H1 (cell line): ENCODE data around the gene MFAP1. TPM values are rescaled to one million over a fixed set of nuclear protein-coding genes. Genes with fewer than 3 reads are reported as not detected.

Source experiments
- CTCF ChIA-PET: fragments of 300-600 bp; sonication (Branson Sonifier 250); formaldehyde crosslinking; loops from one replicate; lab custom pipeline; 2021; ENCODE audit not compliant: partially characterized antibody; lab: Charles Lee
- POLR2A ChIA-PET: fragments of 300-600 bp; sonication (Branson Sonifier 250); formaldehyde crosslinking; loops from one replicate; lab custom pipeline; 2021; ENCODE audit warnings: inconsistent platforms; ENCODE audit not compliant: partially characterized antibody; lab: Charles Lee
- DNase-seq, 2 experiments: peaks; one replicate each; pipeline versions ENCODE4 v3.0.0 to v3.0.0-alpha.2; 2010 to 2022; ENCODE audit warnings: low spot score in 2 of 2, low read depth in 1 of 2, mixed read lengths in 1 of 2
- FAIRE-seq: peaks from 2 replicates; lab custom pipeline; 2011; peaks lifted over from hg19 to GRCh38; lab: Jason Lieb, UNC
- H2AFZ ChIP-seq: 2 replicates; pipeline ENCODE4 v1.8.1; 2012; ENCODE audit warnings: low read length, inconsistent platforms
- H2AK5ac ChIP-seq: 2 replicates; pipeline ENCODE4 v1.6.1; 2013; ENCODE audit warnings: low read depth, low read length
- H2BK120ac ChIP-seq: replicated peaks from 2 replicates; pipeline ENCODE3; 2013; ENCODE audit warnings: low read depth, low read length, inconsistent platforms
- H2BK12ac ChIP-seq: 2 replicates; pipeline ENCODE4 v1.6.1; 2013; ENCODE audit warnings: low read depth, low read length
- H2BK15ac ChIP-seq: 2 replicates; pipeline ENCODE4 v1.6.1; 2013; ENCODE audit warnings: low read length
- H2BK20ac ChIP-seq: 2 replicates; pipeline ENCODE4 v1.6.1; 2013; ENCODE audit warnings: low read length
- H2BK5ac ChIP-seq: 2 replicates; pipeline ENCODE4 v1.6.1; 2013; ENCODE audit warnings: low read depth, low read length
- H3K14ac ChIP-seq: 2 replicates; pipeline ENCODE4 v1.6.1; 2013; ENCODE audit warnings: inconsistent platforms; ENCODE audit not compliant: insufficient read length
- H3K18ac ChIP-seq: 2 replicates; pipeline ENCODE4 v1.6.1; 2013; ENCODE audit warnings: low read length; ENCODE audit errors: extremely low read depth
- H3K23ac ChIP-seq: 2 replicates; pipeline ENCODE4 v1.6.1; 2013; ENCODE audit warnings: inconsistent platforms; ENCODE audit not compliant: insufficient read length
- H3K23me2 ChIP-seq: 2 replicates; pipeline ENCODE4 v1.6.1; 2013; ENCODE audit warnings: low read depth, low read length
- H3K27ac ChIP-seq: 2 replicates; pipeline ENCODE4 v1.6.1; 2011; ENCODE audit warnings: low read depth, low read length, inconsistent platforms
- H3K27me3 ChIP-seq, 4 experiments: replicated peaks in 1 of 4; 1 replicate in 1 of 4; 2 replicates in 3 of 4; pipeline versions ENCODE4 v1.6.1 to v1.8.1; 2011 to 2013; ENCODE audit warnings: low read length in 3 of 4, mild to moderate bottlenecking in 3 of 4, inconsistent platforms in 2 of 4, mixed read lengths in 2 of 4, moderate library complexity in 1 of 4; ENCODE audit not compliant: control insufficient read depth in 3 of 4, insufficient read depth in 3 of 4; ENCODE audit errors: extremely low read depth in 1 of 4
- H3K36me3 ChIP-seq, 4 experiments: 2 replicates each; pipeline versions ENCODE4 v1.6.1 to v1.8.1; 2011 to 2013; ENCODE audit warnings: mild to moderate bottlenecking in 4 of 4, low read length in 3 of 4, moderate library complexity in 2 of 4, control low read depth in 1 of 4, inconsistent platforms in 1 of 4; ENCODE audit not compliant: insufficient read depth in 4 of 4, control insufficient read depth in 2 of 4
- H3K4ac ChIP-seq: replicated peaks from 2 replicates; pipeline ENCODE3; 2013; ENCODE audit warnings: low read length, low read depth, mixed read lengths, inconsistent platforms; ENCODE audit not compliant: insufficient read length
- H3K4me1 ChIP-seq, 4 experiments: replicated peaks in 1 of 4; 1 replicate in 1 of 4; 2 replicates in 3 of 4; pipeline versions ENCODE4 v1.6.1 to v1.8.1; 2011 to 2013; ENCODE audit warnings: low read length in 3 of 4, inconsistent platforms in 2 of 4, mixed read lengths in 1 of 4; ENCODE audit not compliant: insufficient read depth in 4 of 4, control insufficient read depth in 3 of 4
- H3K4me2 ChIP-seq, 2 experiments: 2 replicates each; pipeline versions ENCODE4 v1.6.1 to v1.8.1; 2011 to 2013; ENCODE audit warnings: low read depth in 2 of 2, low read length in 2 of 2, control low read depth in 1 of 2, inconsistent platforms in 1 of 2, mild to moderate bottlenecking in 1 of 2; ENCODE audit not compliant: insufficient read depth in 1 of 2
- H3K4me3 ChIP-seq, 4 experiments: fragments of 200-600, 300-600 bp in 1 of 4; sonication (generic), shearing (Covaris generic), sonication (Bioruptor Twin) in 1 of 4; 2 replicates each; pipeline versions ENCODE4 v1.5.1 to v1.8.1; 2011 to 2016; ENCODE audit warnings: low read length in 4 of 4, low read depth in 3 of 4, control low read depth in 2 of 4, inconsistent platforms in 2 of 4, mild to moderate bottlenecking in 2 of 4, mixed read lengths in 1 of 4, moderate library complexity in 1 of 4; ENCODE audit not compliant: insufficient read depth in 2 of 4; ENCODE audit errors: extremely low read depth in 1 of 4
- H3K56ac ChIP-seq: replicated peaks from 2 replicates; pipeline ENCODE3; 2013; ENCODE audit warnings: low read depth, mild to moderate bottlenecking, mixed read lengths, low read length, inconsistent platforms; ENCODE audit not compliant: insufficient read length
- H3K79me1 ChIP-seq: 2 replicates; pipeline ENCODE4 v1.6.1; 2013; ENCODE audit warnings: low read depth, low read length, control low read depth
- H3K79me2 ChIP-seq, 2 experiments: 2 replicates each; pipeline versions ENCODE4 v1.6.1 to v1.8.1; 2012 to 2013; ENCODE audit warnings: low read length in 2 of 2, mild to moderate bottlenecking in 2 of 2, inconsistent platforms in 1 of 2; ENCODE audit not compliant: insufficient read depth in 2 of 2, control insufficient read depth in 1 of 2
- H3K9ac ChIP-seq, 4 experiments: replicated peaks in 1 of 4; 1 replicate in 1 of 4; 2 replicates in 3 of 4; pipeline versions ENCODE4 v1.6.1 to v1.8.1; 2011 to 2013; ENCODE audit warnings: low read depth in 3 of 4, low read length in 3 of 4, control low read depth in 2 of 4, mild to moderate bottlenecking in 2 of 4, moderate library complexity in 2 of 4, inconsistent platforms in 1 of 4; ENCODE audit errors: extremely low read depth in 1 of 4
- H3K9me3 ChIP-seq, 2 experiments: 2 replicates each; pipeline versions ENCODE4 v1.6.1 to v1.8.1; 2012 to 2013; ENCODE audit warnings: mild to moderate bottlenecking in 2 of 2, moderate library complexity in 2 of 2, control low read depth in 1 of 2, inconsistent platforms in 1 of 2, low read depth in 1 of 2, low read length in 1 of 2, mixed read lengths in 1 of 2; ENCODE audit not compliant: insufficient read depth in 2 of 2
- H4K20me1 ChIP-seq, 2 experiments: replicated peaks in 1 of 2; 2 replicates each; pipeline versions ENCODE3 to v1.8.1; 2011 to 2013; ENCODE audit warnings: inconsistent platforms in 2 of 2, low read length in 2 of 2, mild to moderate bottlenecking in 1 of 2; ENCODE audit not compliant: insufficient read depth in 2 of 2, control insufficient read depth in 1 of 2
- H4K5ac ChIP-seq: 2 replicates; pipeline ENCODE4 v1.6.1; 2013; ENCODE audit warnings: low read length, low read depth, mixed read lengths, inconsistent platforms; ENCODE audit not compliant: insufficient read length
- H4K8ac ChIP-seq: 2 replicates; pipeline ENCODE4 v1.8.0; 2013; ENCODE audit warnings: mild to moderate bottlenecking, moderate library complexity, low read length, inconsistent platforms; ENCODE audit not compliant: insufficient read depth; ENCODE audit errors: extremely low read depth
- H4K91ac ChIP-seq: replicated peaks from 2 replicates; pipeline ENCODE3; 2013; ENCODE audit warnings: low read length, mixed read lengths, inconsistent platforms; ENCODE audit not compliant: insufficient read length
- ASH2L ChIP-seq: fragments of 200-600, 300-600 bp; sonication (generic); IDR thresholded peaks from one replicate; pipeline ENCODE4 v1.7.1; 2017; ENCODE audit warnings: low read length
- CBX5 ChIP-seq: fragments of 300-800, 300-1000 bp; sonication (generic); IDR thresholded peaks from 2 replicates; pipeline ENCODE4 v1.7.1; 2016; ENCODE audit warnings: antibody characterized with exemption, low read length, low read depth
- CBX8 ChIP-seq: fragments of 300-800, 300-1000 bp; sonication (generic); IDR thresholded peaks from 2 replicates; pipeline ENCODE4 v1.7.1; 2016; ENCODE audit warnings: low read depth, low read length, borderline replicate concordance
- GABPA ChIP-seq: IDR thresholded peaks from 2 replicates; pipeline ENCODE4 v1.6.1; 2011; ENCODE audit warnings: mild to moderate bottlenecking, low read length, moderate library complexity, borderline replicate concordance; ENCODE audit not compliant: insufficient read depth
- POU5F1 ChIP-seq: IDR thresholded peaks from 2 replicates; pipeline ENCODE4 v1.6.1; 2011; ENCODE audit warnings: low read depth, mild to moderate bottlenecking, low read length, moderate library complexity
- TCF12 ChIP-seq: IDR thresholded peaks from 2 replicates; pipeline ENCODE4 v1.6.1; 2011; ENCODE audit warnings: low read depth, mild to moderate bottlenecking, low read length
- YY1 ChIP-seq: IDR thresholded peaks from 2 replicates; pipeline ENCODE4 v1.6.1; 2011; ENCODE audit warnings: low read depth, mild to moderate bottlenecking, low read length
- whole genome bisulfite sequencing, 2 experiments: shearing (Covaris generic) in 1 of 2; methylation state at CpG; one replicate each; pipeline versions ENCODE4 v1.1.6 to v1.1.7; 2013 to 2015; ENCODE audit warnings: low lambda C conversion rate in 2 of 2, mixed read lengths in 2 of 2, inconsistent platforms in 1 of 2, low coverage in 1 of 2, missing lambda C conversion rate in 1 of 2; ENCODE audit not compliant: insufficient replicate concordance in 2 of 2, insufficient coverage in 1 of 2, insufficient read length in 1 of 2; ENCODE audit errors: extremely low coverage in 1 of 2, missing lambda C conversion rate in 1 of 2; 5-methylcytosine and 5-hydroxymethylcytosine counted together
- polyA plus RNA-seq, 7 experiments: library from polyadenylated mRNA; depleted of rRNA in 3 of 7; stranded (reverse) in 5 of 7; unstranded in 2 of 7; fragments of >200 nt in 5 of 7; fragments of 200-250 nt in 2 of 7; gene quantifications; 1 replicate in 5 of 7; 2 replicates in 1 of 7; 4 replicates in 1 of 7; pipeline versions ENCODE4 v1.2.1 to v1.2.3, GENCODE V29; 2011 to 2013; ENCODE audit warnings: missing spikeins in 2 of 7, mixed read lengths in 2 of 7
- total RNA-seq: library from RNA; stranded (reverse); fragmentation: NEBNext Ultra II Directional; extraction: Animal tissue kit (Norgen Biotek cat#: 25700); gene quantifications from 2 replicates; pipeline ENCODE4 v1.2.1, GENCODE V29; 2021

MFAP1 gene
- total and polyA plus RNA-seq, 2 of the 8 experiments (the other 6 are each of a cell fraction or from before 2014, with no cell fraction given): 23.6 to 36.7 TPM

DNA sequence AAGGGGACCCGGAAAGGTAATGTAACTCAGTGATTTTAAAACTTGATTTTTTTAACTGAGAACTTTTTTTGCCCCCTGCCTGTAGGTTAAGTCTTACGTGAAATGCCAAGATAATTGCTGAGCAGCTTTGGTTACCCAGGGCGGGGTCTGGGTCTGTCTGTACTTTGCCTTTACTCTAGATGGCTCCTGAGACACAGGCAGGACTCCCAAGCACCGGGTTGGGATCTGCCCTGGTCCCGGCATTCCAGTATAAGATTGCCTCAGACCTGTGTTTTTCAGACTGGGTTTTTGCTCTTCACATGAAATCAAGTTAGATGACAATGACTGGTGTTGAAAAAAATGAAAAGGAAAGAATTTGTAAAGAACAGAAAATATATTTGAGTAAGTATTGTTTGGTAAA lies 42.6 kb upstream of the MFAP1 start:
- H2BK20ac ChIP-seq: no peak overlapping the region
- H3K4me1 ChIP-seq: no peaks in the 10 kb centered on the region
- no peak overlapping the region for H2BK120ac ChIP-seq
- no peaks in the 10 kb centered on the region for H3K79me2 ChIP-seq
- H4K20me1 ChIP-seq: peaks cover 0 to 4% of the 10 kb centered on the region in 2 experiments
- H3K27me3 ChIP-seq: no peaks in the 10 kb centered on the region
- no peaks in the 10 kb centered on the region for H3K79me1 ChIP-seq
- no peak overlapping the region for H2AFZ ChIP-seq
- DNase-seq (no peak), FAIRE-seq (no peak)
- no peak overlapping the region for H2BK15ac ChIP-seq
- no peak overlapping the region for H3K4ac ChIP-seq
- H3K9ac ChIP-seq: no peak overlapping the region
- 88% methylated on average over 5 of the region's 5 CpGs; no CpG with 5 or more reads in 1 of the 2 experiments for WGBS, 2 experiments
- H3K4me2 ChIP-seq: no peak overlapping the region
- no peak overlapping the region for H4K8ac ChIP-seq
- H3K23ac ChIP-seq: no peak overlapping the region
- no peak overlapping the region for H4K91ac ChIP-seq
- H3K36me3 ChIP-seq: peaks cover 0 to 14% (median 3%) of the 10 kb centered on the region in 4 experiments; a peak in 4 of 8 replicates
- no peak overlapping the region for H3K56ac ChIP-seq
- H2BK12ac ChIP-seq: no peak overlapping the region
- POLR2A ChIA-PET: interaction anchor here (0.6 kb wide), 1 partner anchor 39 kb away, joined by 3 read pairs; no protein-coding TSS in a partner anchor
- TF ChIP-seq YY1: no peak
- TF ChIP-seq TCF12: no peak
- TF ChIP-seq ASH2L: no peak
- no peak for TF ChIP-seq POU5F1
- TF ChIP-seq CBX8: no peak
- TF ChIP-seq CBX5: no peak
- TF ChIP-seq GABPA: no peak
- CTCF ChIA-PET: interaction anchor here (0.5 to 4.2 kb wide), 2 partner anchors 10 to 15 kb away, joined by 3 to 22 read pairs; no protein-coding TSS in a partner anchor
- H3K9me3 ChIP-seq: no peaks in the 10 kb centered on the region
- no peak overlapping the region for H3K18ac ChIP-seq
- H3K27ac ChIP-seq: no peak overlapping the region
- no peak overlapping the region for H3K4me3 ChIP-seq
- H3K23me2 ChIP-seq: no peaks in the 10 kb centered on the region
- H4K5ac ChIP-seq: no peak overlapping the region
- no peak overlapping the region for H2BK5ac ChIP-seq
- no peak overlapping the region for H2AK5ac ChIP-seq
- no peak overlapping the region for H3K14ac ChIP-seq
